HCT116 (cell line): ENCODE results near the gene LSM11. TPM values are rescaled to one million over a fixed set of nuclear protein-coding genes. Genes with fewer than 3 reads are reported as not detected.

Experiments used
- ATAC-seq: fragments of 200-7000 bp; cut with Tn5 transposase; 2 replicates; pipeline ENCODE4 v1.9.1; 2020; ENCODE audit warnings: mild to moderate bottlenecking, moderate library complexity
- BruUV-seq: library from RNA; stranded (reverse); fragments of 400-500 nt; replicated peaks from 2 replicates; lab custom pipeline; 2021; lab: Mats Ljungman, UMichigan
- CTCF ChIA-PET: fragments of 300-600 bp; sonication (Branson Sonifier 250); formaldehyde crosslinking; loops from one replicate; lab custom pipeline; 2021; ENCODE audit warnings: antibody characterized with exemption; lab: Charles Lee
- POLR2A ChIA-PET: fragments of 300-600, 350-600 bp; sonication (Branson Sonifier 250); formaldehyde crosslinking; loops from one replicate; lab custom pipeline; 2021; ENCODE audit warnings: antibody characterized with exemption; lab: Charles Lee
- RAD21 ChIA-PET, 2 experiments: fragments of 300-600 bp; sonication (Branson Sonifier 250); formaldehyde crosslinking; loops; one replicate each; lab custom pipeline; 2023; ENCODE audit warnings: low total read pairs in 2 of 2; ENCODE audit not compliant: uncharacterized antibody in 2 of 2, unreplicated experiment in 2 of 2, low non-redundant PET in 1 of 2; lab: Charles Lee
- DNase-seq: peaks from one replicate; pipeline ENCODE4 v3.0.0-alpha.2; 2010; ENCODE audit warnings: low read depth, low spot score
- H2AFZ ChIP-seq: fragments of 200-600 bp; shearing (Covaris generic), sonication (generic); 2 replicates; pipeline ENCODE4 v1.6.1; 2017; ENCODE audit warnings: low read depth, mixed run types, mixed read lengths, antibody characterized with exemption, low read length; ENCODE audit not compliant: poor library complexity, severe bottlenecking
- H3K27ac ChIP-seq: 2 replicates; pipeline ENCODE4 v1.5.1; 2012; ENCODE audit warnings: low read depth, low read length
- H3K27me3 ChIP-seq: fragments of 200-600 bp; sonication (generic); 2 replicates; pipeline ENCODE4 v1.6.1; 2016; ENCODE audit warnings: mixed run types, low read length, mixed read lengths; ENCODE audit not compliant: insufficient read depth
- H3K36me3 ChIP-seq, 2 experiments: fragments of 200-500 bp in 1 of 2; fragments of 200-600 bp in 1 of 2; sonication (Bioruptor generic) in 1 of 2; sonication (generic) in 1 of 2; 2 replicates each; pipeline versions ENCODE4 v1.5.1 to v1.6.1; 2014 to 2016; ENCODE audit warnings: low read length in 2 of 2, inconsistent platforms in 1 of 2, mixed read lengths in 1 of 2, mixed run types in 1 of 2; ENCODE audit not compliant: insufficient read depth in 2 of 2, control insufficient read depth in 1 of 2
- H3K4me1 ChIP-seq, 2 experiments: fragments of 200-600 bp in 1 of 2; sonication (generic) in 1 of 2; 2 replicates each; pipeline versions ENCODE4 v1.5.1 to v1.6.1; 2012 to 2017; ENCODE audit warnings: low read length in 2 of 2, inconsistent platforms in 1 of 2, mild to moderate bottlenecking in 1 of 2, mixed read lengths in 1 of 2, mixed run types in 1 of 2, moderate library complexity in 1 of 2; ENCODE audit not compliant: insufficient read depth in 2 of 2, control insufficient read depth in 1 of 2
- H3K4me2 ChIP-seq: fragments of 200-600 bp; sonication (generic); 2 replicates; pipeline ENCODE4 v1.6.1; 2017; ENCODE audit warnings: mixed run types, low read length, mixed read lengths
- H3K4me3 ChIP-seq, 2 experiments: fragments of 200-600 bp in 1 of 2; sonication (generic) in 1 of 2; replicated peaks in 1 of 2; 2 replicates each; pipeline ENCODE4 v1.5.1; 2011 to 2016; ENCODE audit warnings: low read length in 2 of 2, control low read depth in 1 of 2, low read depth in 1 of 2, mild to moderate bottlenecking in 1 of 2, mixed read lengths in 1 of 2, mixed run types in 1 of 2
- H3K79me2 ChIP-seq: fragments of 200-600 bp; sonication (generic); 2 replicates; pipeline ENCODE4 v1.6.1; 2017; ENCODE audit warnings: mild to moderate bottlenecking, mixed run types, low read length, moderate library complexity, mixed read lengths; ENCODE audit not compliant: insufficient read depth
- H3K9ac ChIP-seq: fragments of 200-600 bp; sonication (generic); 2 replicates; pipeline ENCODE4 v1.6.1; 2016; ENCODE audit warnings: low read length, mixed read lengths
- H3K9me2 ChIP-seq: fragments of 200-600 bp; sonication (generic), shearing (Covaris generic); 2 replicates; pipeline ENCODE4 v1.6.1; 2017; ENCODE audit warnings: mixed run types, mild to moderate bottlenecking, moderate library complexity; ENCODE audit not compliant: insufficient read depth
- H3K9me3 ChIP-seq, 2 experiments: fragments of 200-500 bp in 1 of 2; fragments of 200-600 bp in 1 of 2; sonication (Bioruptor generic) in 1 of 2; sonication (generic) in 1 of 2; 2 replicates each; pipeline ENCODE4 v1.6.1; 2014 to 2017; ENCODE audit warnings: low read length in 2 of 2, mixed read lengths in 2 of 2, inconsistent platforms in 1 of 2, low read depth in 1 of 2, mild to moderate bottlenecking in 1 of 2, mixed run types in 1 of 2, moderate library complexity in 1 of 2; ENCODE audit not compliant: control insufficient read depth in 1 of 2, insufficient read depth in 1 of 2
- H4K20me1 ChIP-seq: fragments of 200-600 bp; sonication (generic), shearing (Covaris generic); 2 replicates; pipeline ENCODE4 v1.6.1; 2017; ENCODE audit warnings: mixed run types, mild to moderate bottlenecking, moderate library complexity; ENCODE audit not compliant: insufficient read depth
- CBX3 ChIP-seq: IDR thresholded peaks from 2 replicates; pipeline ENCODE4 v1.6.1; 2012; ENCODE audit warnings: low read depth
- CTCF ChIP-seq, 3 experiments: fragments of 200-600 bp in 1 of 3; sonication (generic) in 1 of 3; IDR thresholded peaks in 2 of 3; conservative IDR thresholded peaks in 1 of 3; 2 replicates each; pipeline ENCODE4 v1.5.1; 2012 to 2017; ENCODE audit warnings: low read depth in 2 of 3, low read length in 2 of 3, antibody characterized with exemption in 1 of 3, borderline replicate concordance in 1 of 3, control low read depth in 1 of 3, mild to moderate bottlenecking in 1 of 3, mixed read lengths in 1 of 3, mixed run types in 1 of 3, moderate library complexity in 1 of 3; ENCODE audit not compliant: insufficient read depth in 1 of 3
- EGR1 ChIP-seq: IDR thresholded peaks from 2 replicates; pipeline ENCODE4 v1.6.1; 2012; ENCODE audit warnings: low read depth
- EZH2phosphoT487 ChIP-seq: fragments of 200-600 bp; IDR thresholded peaks from 2 replicates; pipeline ENCODE4 v1.6.1; 2018; ENCODE audit warnings: antibody characterized with exemption, borderline replicate concordance
- FOSL1 ChIP-seq: IDR thresholded peaks from 2 replicates; pipeline ENCODE4 v1.6.1; 2012; ENCODE audit warnings: low read depth
- POLR2A ChIP-seq: IDR thresholded peaks from 2 replicates; pipeline ENCODE4 v1.7.0; 2011; ENCODE audit warnings: borderline replicate concordance; ENCODE audit not compliant: insufficient read depth, insufficient read length; ENCODE audit errors: extremely low read depth
- POLR2AphosphoS5 ChIP-seq: IDR thresholded peaks from 2 replicates; pipeline ENCODE4 v1.6.1; 2011; ENCODE audit warnings: mild to moderate bottlenecking, low read depth, low read length, moderate library complexity
- SIN3A ChIP-seq: IDR thresholded peaks from 2 replicates; pipeline ENCODE4 v1.6.1; 2012; ENCODE audit warnings: low read depth
- SP1 ChIP-seq: IDR thresholded peaks from 2 replicates; pipeline ENCODE4 v1.6.1; 2012; ENCODE audit warnings: low read depth
- SRF ChIP-seq: IDR thresholded peaks from 2 replicates; pipeline ENCODE4 v1.6.1; 2012; ENCODE audit warnings: low read depth
- TCF7L2 ChIP-seq: IDR thresholded peaks from 2 replicates; pipeline ENCODE4 v1.7.0; 2011; ENCODE audit warnings: borderline replicate concordance, inconsistent platforms; ENCODE audit not compliant: insufficient read depth, insufficient read length; ENCODE audit errors: extremely low read depth
- ZFX ChIP-seq: fragments of 450-650 bp; IDR thresholded peaks from 2 replicates; pipeline ENCODE4 v1.6.1; 2017
- ZNF274 ChIP-seq: fragments of 200-500 bp; sonication (Bioruptor generic); IDR thresholded peaks from 2 replicates; pipeline ENCODE4 v1.6.1; 2014; ENCODE audit warnings: mild to moderate bottlenecking, low read depth, low read length, inconsistent platforms
- intact Hi-C: fragments of 100-400 bp; cut with micrococcal nuclease; formaldehyde crosslinking; loops from 2 replicates; pipeline ENCODE4 v1.10.0; 2022
- total RNA-seq: library from RNA; stranded (reverse); gene quantifications from one replicate; pipeline ENCODE4 v1.2.1, GENCODE V29; 2021; ENCODE audit not compliant: unreplicated experiment
- TF ChIP-seq, protein P1 (sequence below): IDR thresholded peaks from 2 replicates; pipeline ENCODE4 v1.6.1; 2012
- TF ChIP-seq, protein P2 (sequence below): IDR thresholded peaks from 2 replicates; pipeline ENCODE4 v1.6.1; 2012

LSM11 gene
- total RNA-seq, 1 experiment from 2014 or later: 6.2 TPM

GRCh38 chr5:157766442-157766841, 22.9 kb downstream of the LSM11 start:
- H3K4me3 ChIP-seq: no peak overlapping the region
- H3K4me1 ChIP-seq: no peaks in the 10 kb centered on the region
- no TSS peak for BruUV-seq
- no peak overlapping the region for H3K4me2 ChIP-seq
- ChIA-PET RAD21 (no interaction called here), POLR2A (no interaction called here), CTCF (no interaction called here)
- H3K36me3 ChIP-seq: no peaks in the 10 kb centered on the region
- H3K9ac ChIP-seq: no peak overlapping the region
- TF ChIP-seq SIN3A (no peak), POLR2AphosphoS5 (no peak), CTCF (IDR thresholded peaks at IDR 0.05 in 2 of 3, conservative IDR thresholded peaks at IDR 0.05 in 1 of 3; ENCODE audit: borderline replicate concordance in 1 of 3, insufficient read depth in 1 of 3, low read depth in 2 of 3, low read length in 2 of 3) (no peak), EGR1 (no peak), CBX3 (no peak), POLR2A (no peak), ZFX (no peak)
- TF ChIP-seq, protein P1, sequence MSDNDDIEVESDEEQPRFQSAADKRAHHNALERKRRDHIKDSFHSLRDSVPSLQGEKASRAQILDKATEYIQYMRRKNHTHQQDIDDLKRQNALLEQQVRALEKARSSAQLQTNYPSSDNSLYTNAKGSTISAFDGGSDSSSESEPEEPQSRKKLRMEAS: no peak
- intact Hi-C loops: loop anchor here (10.0 kb wide), 2 partner anchors 148 to 1368 kb away; no protein-coding TSS in a partner anchor
- H4K20me1 ChIP-seq: no peaks in the 10 kb centered on the region
- ATAC-seq: no peak
- H3K27me3 ChIP-seq: no peaks in the 10 kb centered on the region
- no peak for DNase-seq
- H3K79me2 ChIP-seq: no peaks in the 10 kb centered on the region
- no peak overlapping the region for H3K27ac ChIP-seq
- H2AFZ ChIP-seq: no peak overlapping the region
- no peaks in the 10 kb centered on the region for H3K9me3 ChIP-seq
- no peaks in the 10 kb centered on the region for H3K9me2 ChIP-seq

DNA sequence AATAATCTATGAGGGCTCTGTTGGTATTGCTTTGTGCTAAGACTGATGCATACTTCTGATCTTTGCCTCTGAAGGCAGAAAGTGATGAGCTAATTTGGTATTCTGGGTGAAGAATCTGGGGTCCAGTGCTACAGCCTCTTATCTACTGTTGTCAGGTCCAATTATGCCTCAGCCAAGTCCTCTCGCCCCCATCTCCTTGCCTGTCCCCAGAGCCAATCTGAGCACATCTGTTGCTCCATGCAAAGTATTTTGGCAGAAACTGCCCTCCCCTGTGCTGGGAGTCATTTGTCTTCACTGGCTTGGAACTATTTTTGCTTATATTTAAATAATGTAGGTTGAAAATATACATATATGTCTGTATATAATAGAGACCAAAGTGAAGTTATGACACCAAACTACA, 23.4 kb downstream of the LSM11 start:
- RAD21 ChIA-PET: no interaction called here
- H3K79me2 ChIP-seq: no peaks in the 10 kb centered on the region
- no peaks in the 10 kb centered on the region for H3K27me3 ChIP-seq
- H3K9me2 ChIP-seq: no peaks in the 10 kb centered on the region
- no peak overlapping the region for H3K27ac ChIP-seq
- intact Hi-C loops: loop anchor here (10.0 kb wide), 2 partner anchors 148 to 1368 kb away; no protein-coding TSS in a partner anchor
- no peaks in the 10 kb centered on the region for H3K9me3 ChIP-seq
- H3K4me1 ChIP-seq: no peaks in the 10 kb centered on the region
- no peak overlapping the region for H3K4me3 ChIP-seq
- H3K36me3 ChIP-seq: no peaks in the 10 kb centered on the region
- no peak overlapping the region for H3K9ac ChIP-seq
- CTCF ChIA-PET: no interaction called here
- H4K20me1 ChIP-seq: no peaks in the 10 kb centered on the region
- ATAC-seq (no peak), DNase-seq (no peak)
- TF ChIP-seq ZNF274: no peak
- no peak for TF ChIP-seq ZFX
- no peak for TF ChIP-seq CBX3
- no peak for TF ChIP-seq EZH2phosphoT487
- TF ChIP-seq TCF7L2: no peak
- no peak for TF ChIP-seq FOSL1
- no peak for TF ChIP-seq SP1
- TF ChIP-seq SRF: no peak
- no peak for TF ChIP-seq EGR1
- TF ChIP-seq, protein P2, sequence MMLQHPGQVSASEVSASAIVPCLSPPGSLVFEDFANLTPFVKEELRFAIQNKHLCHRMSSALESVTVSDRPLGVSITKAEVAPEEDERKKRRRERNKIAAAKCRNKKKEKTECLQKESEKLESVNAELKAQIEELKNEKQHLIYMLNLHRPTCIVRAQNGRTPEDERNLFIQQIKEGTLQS: no peak
- BruUV-seq: no TSS peak
- H2AFZ ChIP-seq: no peak overlapping the region
- no peak overlapping the region for H3K4me2 ChIP-seq
- POLR2A ChIA-PET: no interaction called here
